GM23338 (cell line): ENCODE results near the gene SCAPER. TPM values are rescaled to one million over a fixed set of nuclear protein-coding genes. Genes with fewer than 3 reads are reported as not detected.

Source experiments
- ETS1 ChIP-seq: IDR thresholded peaks from 2 replicates; pipeline ENCODE4 v1.6.1; 2016; ENCODE audit warnings: antibody characterized with exemption
- REST ChIP-seq: IDR thresholded peaks from one replicate; pipeline ENCODE4 v1.6.1; 2018; ENCODE audit warnings: antibody characterized with exemption; ENCODE audit not compliant: unreplicated experiment
- ZNF331 ChIP-seq: fragments of 250-450 bp; sonication (Bioruptor Pico); IDR thresholded peaks from 2 replicates; pipeline ENCODE4 v1.5.0; 2020; ENCODE audit warnings: low read depth, mild to moderate bottlenecking, moderate library complexity
- ZNF462 ChIP-seq: fragments of 250-450 bp; sonication (Bioruptor Pico); IDR thresholded peaks from 2 replicates; pipeline ENCODE4 v1.5.0; 2020; ENCODE audit warnings: mild to moderate bottlenecking, moderate library complexity
- polyA plus RNA-seq: library from polyadenylated mRNA; unstranded; fragments of >200 nt; fragmentation: Nextera tagmentation; extraction: Ambion mirVana; gene quantifications from 2 replicates; pipeline ENCODE4 v1.2.1, GENCODE V29; 2016
- total RNA-seq: library from RNA; depleted of rRNA; stranded (reverse); fragments of >200 nt; shearing (Covaris generic); gene quantifications from 2 replicates; pipeline ENCODE4 v1.2.3, GENCODE V29; 2014

The SCAPER gene
- total and polyA plus RNA-seq, 2 experiments from 2014 or later, result 9.1 to 17.6 TPM

- no peak for TF ChIP-seq ZNF462
- no peak for TF ChIP-seq ZNF331
- TF ChIP-seq ETS1, result no peak
- TF ChIP-seq REST, result no peak
Measured at GRCh38 chr15:76861815-76862397, 43.2 kb downstream of the SCAPER start (continued).
